Mononuclear cell (primary cell): ENCODE measurements around the gene TSLP. TPM values are rescaled to one million over a fixed set of nuclear protein-coding genes. Genes with fewer than 3 reads are reported as not detected.

Source experiments
- H3K27me3 ChIP-seq: 2 replicates; pipeline ENCODE4 v1.6.0; 2011; ENCODE audit warnings: low read length, control low read depth; ENCODE audit not compliant: insufficient read depth
- H3K4me1 ChIP-seq: 2 replicates; pipeline ENCODE4 v1.5.1; 2011; ENCODE audit warnings: mild to moderate bottlenecking, low read length, control low read depth; ENCODE audit not compliant: insufficient read depth
- H3K4me3 ChIP-seq: 2 replicates; pipeline ENCODE4 v1.5.1; 2011; ENCODE audit warnings: mild to moderate bottlenecking, low read length, moderate library complexity
- H3K9me3 ChIP-seq: 2 replicates; pipeline ENCODE4 v1.5.1; 2011; ENCODE audit warnings: low read depth, mild to moderate bottlenecking, control low read depth, low read length
- total RNA-seq: library from RNA; depleted of rRNA; stranded (reverse); fragments of >200 nt; gene quantifications from one replicate; pipeline ENCODE4 v1.2.3, GENCODE V29; 2012

TSLP gene
- total RNA-seq, 1 donor, result 0.21 TPM

DNA sequence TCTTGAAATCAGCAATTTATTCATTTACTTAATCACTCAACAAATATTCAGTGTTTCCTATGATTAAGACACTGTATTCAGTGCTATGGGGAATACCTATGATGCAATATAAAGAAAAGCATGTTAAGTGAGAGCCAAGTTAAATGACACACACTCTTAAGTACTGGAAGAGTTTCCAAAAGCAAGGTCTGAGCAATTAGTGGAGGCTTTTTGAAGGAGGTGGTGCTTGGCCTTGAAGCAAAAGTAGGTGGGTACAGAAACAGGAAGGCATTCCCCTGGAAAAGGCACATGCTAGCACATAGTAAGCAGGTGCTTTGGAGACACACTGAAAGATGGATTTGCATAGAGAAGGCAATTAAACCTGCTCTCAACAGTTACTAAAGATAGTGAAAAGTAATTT is 4.0 kb downstream of the TSLP start:
- Histone ChIP-seq H3K4me3 (no peak overlapping the region), H3K27me3 (peaks cover 54% of the 10 kb centered on the region), H3K4me1 (peaks cover 23% of the 10 kb centered on the region), H3K9me3 (no peaks in the 10 kb centered on the region)

DNA sequence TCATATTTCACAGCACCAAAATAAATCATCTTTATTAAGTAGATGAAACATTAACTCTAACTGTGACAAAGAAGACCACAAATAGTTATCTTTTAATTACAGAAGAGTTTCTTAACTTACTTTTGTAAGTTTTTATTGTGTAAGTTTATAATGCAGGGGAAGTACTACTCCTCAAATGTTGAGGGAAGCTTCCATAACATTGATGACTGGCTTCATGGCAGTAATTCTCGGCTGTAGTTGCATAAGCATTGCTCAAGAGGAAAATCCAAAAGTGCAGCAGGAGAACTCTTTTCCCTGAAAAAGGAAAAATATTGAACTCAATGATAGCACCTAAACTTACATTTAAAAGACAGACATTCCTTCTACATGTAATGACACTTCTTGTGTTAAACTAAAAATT is 4.6 kb downstream of the TSLP start:
- Histone ChIP-seq H3K27me3 (peaks cover 49% of the 10 kb centered on the region), H3K4me1 (peaks cover 17% of the 10 kb centered on the region), H3K9me3 (no peaks in the 10 kb centered on the region), H3K4me3 (no peak overlapping the region)

- Histone ChIP-seq H3K4me1 (peaks cover 17% of the 10 kb centered on the region), H3K9me3 (no peaks in the 10 kb centered on the region), H3K27me3 (peaks cover 33% of the 10 kb centered on the region), H3K4me3 (no peak overlapping the region)
Measured at GRCh38 chr5:111077678-111078077, 6.2 kb downstream of the TSLP start.

- Histone ChIP-seq H3K27me3 (peaks cover 15% of the 10 kb centered on the region), H3K4me1 (peaks cover 4% of the 10 kb centered on the region), H3K4me3 (no peak overlapping the region), H3K9me3 (no peaks in the 10 kb centered on the region)
Measured at GRCh38 chr5:111079846-111080245, 8.3 kb downstream of the TSLP start.

- no peak overlapping the region for H3K4me3 ChIP-seq
- no peaks in the 10 kb centered on the region for H3K9me3 ChIP-seq
- peaks cover 7% of the 10 kb centered on the region for H3K27me3 ChIP-seq
- H3K4me1 ChIP-seq, result no peaks in the 10 kb centered on the region
Measured at GRCh38 chr5:111083323-111083722, 11.8 kb downstream of the TSLP start.

DNA sequence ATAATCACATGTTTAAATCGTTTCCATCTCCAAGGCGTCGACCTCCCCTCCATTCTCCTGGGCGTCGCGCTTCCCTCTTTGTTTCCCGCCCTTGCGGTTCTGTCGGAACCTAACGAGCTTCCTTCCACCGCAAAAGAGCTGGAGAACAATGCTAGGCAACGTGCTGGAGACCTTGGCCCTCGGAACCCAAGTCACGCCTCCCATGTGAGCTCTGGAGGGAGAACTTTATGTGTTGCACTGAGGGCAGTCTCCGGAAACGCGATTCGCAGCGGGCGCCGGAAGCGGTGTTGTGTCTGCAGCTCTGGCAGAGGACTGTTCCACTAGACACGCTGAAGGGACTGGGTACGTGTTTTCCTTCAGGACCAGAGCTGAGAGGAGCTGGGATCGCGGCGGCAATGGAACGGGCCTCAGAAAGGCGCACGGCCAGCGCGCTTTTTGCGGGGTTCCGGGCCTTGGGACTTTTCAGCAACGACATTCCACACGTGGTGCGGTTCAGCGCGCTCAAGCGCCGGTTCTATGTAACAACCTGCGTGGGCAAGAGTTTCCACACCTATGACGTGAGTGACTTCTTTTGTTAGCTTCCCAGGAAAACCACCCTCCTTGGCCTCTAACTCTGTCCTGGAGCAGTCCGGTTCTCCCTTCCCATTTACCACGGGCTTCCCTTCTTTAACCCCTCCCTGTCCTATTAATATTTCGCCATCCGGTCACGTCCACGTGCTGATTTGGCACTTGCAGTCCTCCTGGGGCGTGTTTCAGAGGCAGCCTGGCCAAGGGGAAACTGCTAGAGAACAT is 20.7 kb downstream of the TSLP start, which contains the start of gene WDR36:
WDR36 (plus strand) TSS at position 287 of the 792 bp plus-strand sequence; CDS start at position 396, 109 bp downstream.
- Histone ChIP-seq H3K27me3 (no peaks in the 10 kb centered on the region), H3K9me3 (no peaks in the 10 kb centered on the region), H3K4me3 (peak within 1 kb of the TSS; percentile 80), H3K4me1 (peaks cover 12% of the 10 kb centered on the region)

DNA sequence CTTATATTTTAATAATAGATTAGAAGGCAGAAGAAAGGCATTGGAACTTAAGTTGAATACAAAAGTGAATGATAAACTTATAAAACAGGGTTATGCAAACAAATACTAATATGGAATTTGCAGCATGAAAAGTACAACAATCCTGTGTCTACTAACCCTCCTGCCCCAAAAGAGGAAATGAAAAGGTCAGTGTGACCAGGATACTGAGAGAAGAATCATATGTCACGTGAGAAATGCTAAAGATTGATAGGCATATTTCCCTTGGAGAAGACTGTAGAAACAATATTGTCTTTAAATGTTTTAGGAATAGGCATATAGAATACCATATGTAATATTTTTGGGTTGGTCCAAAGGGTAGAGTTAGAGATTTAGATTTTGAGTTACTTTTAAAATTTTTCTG is 24.5 kb downstream of the TSLP start:
- H3K9me3 ChIP-seq, result no peaks in the 10 kb centered on the region
- no peaks in the 10 kb centered on the region for H3K27me3 ChIP-seq
- H3K4me1 ChIP-seq, result peaks cover 12% of the 10 kb centered on the region
- no peak overlapping the region for H3K4me3 ChIP-seq

DNA sequence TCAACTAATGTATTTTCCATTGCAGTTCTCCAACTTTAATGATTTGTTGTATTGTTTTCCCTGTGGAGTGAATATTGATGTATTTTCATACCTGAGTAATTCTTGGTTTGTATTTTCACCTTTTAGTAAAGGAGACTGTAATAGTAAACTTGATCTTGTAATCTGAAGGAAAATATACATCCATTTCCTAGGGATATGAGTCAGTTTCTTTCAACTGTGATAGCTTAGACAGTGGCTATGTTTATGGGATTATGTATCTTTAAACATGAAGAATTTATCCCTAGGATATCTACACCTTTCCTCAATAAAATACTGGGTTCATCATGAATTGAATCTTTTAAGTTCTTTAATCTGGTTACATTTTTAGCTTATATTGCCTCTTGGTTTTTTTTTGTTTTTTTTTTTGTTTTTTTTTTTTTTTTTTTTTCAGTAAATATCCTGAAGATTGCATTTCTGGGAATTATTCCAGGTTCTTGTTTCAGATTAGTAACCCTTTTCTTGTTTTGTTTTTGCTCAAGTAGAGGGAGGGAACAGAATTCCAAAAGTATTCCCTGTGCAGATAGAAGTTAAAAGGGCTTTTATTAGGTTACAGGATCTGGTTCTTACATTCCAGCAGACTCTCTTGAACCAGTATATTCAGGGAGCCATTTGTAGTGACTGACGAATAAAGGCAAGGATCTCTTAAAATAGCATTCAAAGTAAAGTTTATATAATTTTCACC is 27.7 kb downstream of the TSLP start:
- H3K4me3 ChIP-seq, result no peak overlapping the region
- peaks cover under 1% of the 10 kb centered on the region for H3K4me1 ChIP-seq
- H3K9me3 ChIP-seq, result no peaks in the 10 kb centered on the region
- H3K27me3 ChIP-seq, result no peaks in the 10 kb centered on the region

GRCh38 chr5:111106320-111106948 is 34.9 kb downstream of the TSLP start:
- H3K4me1 ChIP-seq, result no peaks in the 10 kb centered on the region

DNA sequence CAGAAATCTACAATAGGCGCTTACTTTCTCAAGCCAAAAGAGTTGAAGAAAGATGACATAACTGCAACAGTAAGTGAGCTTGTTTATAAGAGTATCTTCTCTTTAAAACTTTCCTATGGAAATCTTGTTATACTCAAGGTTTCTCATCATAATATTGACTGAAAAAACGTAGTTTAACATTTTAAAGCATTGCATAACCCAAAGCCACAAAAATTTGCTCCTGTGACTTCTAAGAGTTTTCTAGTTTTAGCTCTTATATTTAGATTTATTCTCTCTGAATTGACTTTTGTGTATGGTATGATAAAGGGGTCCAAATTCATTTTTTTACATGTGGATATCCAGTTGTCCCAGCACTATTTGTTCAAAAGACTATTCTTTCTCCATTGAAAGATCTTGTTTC is 35.9 kb downstream of the TSLP start:
- Histone ChIP-seq H3K27me3 (no peaks in the 10 kb centered on the region), H3K4me3 (no peak overlapping the region), H3K4me1 (no peaks in the 10 kb centered on the region), H3K9me3 (no peaks in the 10 kb centered on the region)

More at GRCh38 chr5:111106320-111106948, 34.9 kb downstream of the TSLP start:
- Histone ChIP-seq H3K27me3 (no peaks in the 10 kb centered on the region), H3K9me3 (no peaks in the 10 kb centered on the region), H3K4me3 (no peak overlapping the region)

DNA sequence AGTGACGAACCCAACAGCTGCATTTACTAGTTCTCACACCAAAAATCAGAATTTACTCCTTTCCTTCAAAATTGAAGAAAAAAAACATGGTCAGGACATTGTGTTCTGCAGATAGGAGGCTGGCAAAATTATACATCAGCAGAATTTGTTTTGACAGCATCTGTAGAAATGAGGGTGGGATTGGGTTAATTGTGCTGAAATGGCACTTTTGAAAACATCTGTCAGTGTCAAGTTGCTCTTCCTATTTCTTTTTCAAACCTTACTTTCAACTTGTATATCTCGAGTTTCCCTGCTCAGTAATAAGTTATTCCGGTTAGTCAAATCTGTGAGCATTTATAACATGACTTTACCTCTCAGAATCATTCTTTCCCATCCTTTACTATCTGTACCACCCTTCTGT is 40.4 kb downstream of the TSLP start:
- Histone ChIP-seq H3K4me1 (peaks cover 10% of the 10 kb centered on the region), H3K4me3 (no peak overlapping the region)

DNA sequence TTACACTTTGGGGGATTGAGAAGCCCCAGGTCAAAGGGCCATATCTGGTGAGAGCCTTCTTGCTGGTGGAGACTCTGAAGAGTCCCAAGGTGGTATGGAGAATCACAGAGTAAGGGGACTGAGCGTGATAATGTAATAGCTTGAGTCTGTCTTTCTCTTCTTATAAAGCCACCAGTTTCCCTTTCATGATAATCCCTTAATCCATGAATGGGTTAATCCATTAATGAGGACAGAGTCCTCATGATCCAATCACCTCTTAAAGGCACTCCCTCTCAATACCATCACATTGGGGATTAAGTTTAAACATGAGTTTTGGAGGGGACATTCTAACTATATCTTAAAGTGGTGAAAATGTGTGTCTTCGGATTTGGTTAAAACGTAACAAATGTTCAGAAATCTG is 42.2 kb downstream of the TSLP start:
- Histone ChIP-seq H3K4me1 (peaks cover 13% of the 10 kb centered on the region), H3K4me3 (no peak overlapping the region), H3K27me3 (no peaks in the 10 kb centered on the region)

More for the DNA sequence above, 40.4 kb downstream of the TSLP start:
- Histone ChIP-seq H3K9me3 (no peaks in the 10 kb centered on the region), H3K27me3 (no peaks in the 10 kb centered on the region)

DNA sequence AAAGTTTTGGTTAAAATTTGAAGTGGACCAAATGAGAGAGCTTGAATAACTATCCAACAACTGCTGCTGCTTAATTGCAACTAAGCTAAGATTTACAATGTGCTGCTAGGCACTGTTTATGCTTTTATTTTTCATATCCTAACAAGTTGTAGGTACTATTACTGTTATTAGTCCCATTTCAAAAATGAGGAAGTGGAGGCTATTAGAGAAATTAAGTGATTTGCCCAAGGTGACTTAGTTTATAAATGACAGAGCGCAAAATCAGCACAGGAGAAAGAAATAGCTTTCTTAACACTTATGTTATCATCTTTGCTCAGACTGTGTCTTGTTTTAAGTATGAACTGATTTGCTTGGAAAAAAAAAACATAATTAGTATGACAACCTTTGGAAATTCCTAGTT is 43.7 kb downstream of the TSLP start:
- no peaks in the 10 kb centered on the region for H3K9me3 ChIP-seq
- H3K4me3 ChIP-seq, result no peak overlapping the region
- H3K4me1 ChIP-seq, result peaks cover 13% of the 10 kb centered on the region
- H3K27me3 ChIP-seq, result no peaks in the 10 kb centered on the region

More for the DNA sequence above, 42.2 kb downstream of the TSLP start:
- H3K9me3 ChIP-seq, result no peaks in the 10 kb centered on the region

- no peaks in the 10 kb centered on the region for H3K9me3 ChIP-seq
- no peak overlapping the region for H3K4me3 ChIP-seq
- H3K27me3 ChIP-seq, result no peaks in the 10 kb centered on the region
- peaks cover 13% of the 10 kb centered on the region for H3K4me1 ChIP-seq
Measured at GRCh38 chr5:111116550-111116949, 45.0 kb downstream of the TSLP start.

- Histone ChIP-seq H3K27me3 (no peaks in the 10 kb centered on the region), H3K9me3 (no peaks in the 10 kb centered on the region), H3K4me1 (peaks cover 13% of the 10 kb centered on the region), H3K4me3 (no peak overlapping the region)
Measured at GRCh38 chr5:111117136-111117535, 45.6 kb downstream of the TSLP start.
